ENCODE measurements around the gene MMP7. TPM values are rescaled to one million over a fixed set of nuclear protein-coding genes. Genes with fewer than 3 reads are reported as not detected.

The MMP7 gene
- total RNA-seq, 4 donors from 2014 or later = not detected

- ATAC-seq = no peak
- no peak for DNase-seq
- Histone ChIP-seq H3K4me1 (no peaks in the 10 kb centered on the region), H3K27me3 (peaks cover 0 to 4% (median 0%) of the 10 kb centered on the region in 3 donors), H3K4me3 (no peak overlapping the region), H3K27ac (no peak overlapping the region), H3K36me3 (no peaks in the 10 kb centered on the region), H3K9me3 (no peaks in the 10 kb centered on the region)
- intact Hi-C loops (cut with DNase I; ENCODE audit: low total_unique reads) (no loop called here), in situ Hi-C loops (cut with MboI; ENCODE audit: low sequenced_read_pairs in 4 of 4) (loop anchor here (5.0 to 25.0 kb wide), 6 partner anchors 105 to 207 kb away; partner anchors contain the start of gene BIRC2 (in 2 of the 4))
- TF ChIP-seq, protein P1, sequence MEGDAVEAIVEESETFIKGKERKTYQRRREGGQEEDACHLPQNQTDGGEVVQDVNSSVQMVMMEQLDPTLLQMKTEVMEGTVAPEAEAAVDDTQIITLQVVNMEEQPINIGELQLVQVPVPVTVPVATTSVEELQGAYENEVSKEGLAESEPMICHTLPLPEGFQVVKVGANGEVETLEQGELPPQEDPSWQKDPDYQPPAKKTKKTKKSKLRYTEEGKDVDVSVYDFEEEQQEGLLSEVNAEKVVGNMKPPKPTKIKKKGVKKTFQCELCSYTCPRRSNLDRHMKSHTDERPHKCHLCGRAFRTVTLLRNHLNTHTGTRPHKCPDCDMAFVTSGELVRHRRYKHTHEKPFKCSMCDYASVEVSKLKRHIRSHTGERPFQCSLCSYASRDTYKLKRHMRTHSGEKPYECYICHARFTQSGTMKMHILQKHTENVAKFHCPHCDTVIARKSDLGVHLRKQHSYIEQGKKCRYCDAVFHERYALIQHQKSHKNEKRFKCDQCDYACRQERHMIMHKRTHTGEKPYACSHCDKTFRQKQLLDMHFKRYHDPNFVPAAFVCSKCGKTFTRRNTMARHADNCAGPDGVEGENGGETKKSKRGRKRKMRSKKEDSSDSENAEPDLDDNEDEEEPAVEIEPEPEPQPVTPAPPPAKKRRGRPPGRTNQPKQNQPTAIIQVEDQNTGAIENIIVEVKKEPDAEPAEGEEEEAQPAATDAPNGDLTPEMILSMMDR (IDR thresholded peaks at IDR 0.05 in 4 of 5, conservative IDR thresholded peaks at IDR 0.05 in 1 of 5) = no peak
- TF ChIP-seq POLR2A (IDR thresholded peaks at IDR 0.05) = no peak
Measured at GRCh38 chr11:102491969-102492368, 38.6 kb downstream of the MMP7 start.

- no peak for DNase-seq
- no peaks in the 10 kb centered on the region for H3K27me3 ChIP-seq
- intact Hi-C loops (cut with DNase I; ENCODE audit: low total_unique reads) (no loop called here), in situ Hi-C loops (cut with MboI; ENCODE audit: low sequenced_read_pairs in 4 of 4) (loop anchor here (5.0 to 25.0 kb wide), 6 partner anchors 102 to 205 kb away; partner anchors contain the start of gene BIRC2 (in 2 of the 4))
- TF ChIP-seq, protein P1 (IDR thresholded peaks at IDR 0.05 in 4 of 5, conservative IDR thresholded peaks at IDR 0.05 in 1 of 5) = no peak
- no peak for TF ChIP-seq POLR2A (IDR thresholded peaks at IDR 0.05)
- no peak for ATAC-seq
- H3K36me3 ChIP-seq = no peaks in the 10 kb centered on the region
- H3K4me1 ChIP-seq = no peaks in the 10 kb centered on the region
- H3K27ac ChIP-seq = no peak overlapping the region
- H3K4me3 ChIP-seq = no peak overlapping the region
- no peaks in the 10 kb centered on the region for H3K9me3 ChIP-seq
Measured at GRCh38 chr11:102489186-102490145, 41.1 kb downstream of the MMP7 start.

DNA sequence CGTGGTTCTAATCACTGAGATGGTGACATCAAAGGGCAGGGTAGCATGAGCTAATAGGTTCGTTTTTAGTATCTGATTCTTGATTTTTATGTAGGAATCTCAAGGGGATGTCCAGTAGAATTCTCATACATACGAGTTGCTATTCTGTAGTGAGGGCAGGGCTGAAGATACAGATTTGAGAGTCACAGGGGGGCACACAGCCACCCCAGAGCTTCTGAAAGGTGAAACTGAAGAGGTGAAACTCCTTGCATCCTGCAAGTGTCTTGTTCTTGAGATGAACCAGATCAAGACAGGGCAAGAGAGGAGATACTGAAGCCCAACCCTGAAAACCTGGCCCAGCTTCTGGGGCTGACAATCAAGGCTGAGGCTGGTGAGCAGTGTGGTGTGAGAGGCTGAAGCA is 42.3 kb downstream of the MMP7 start:
- in situ Hi-C loops (cut with MboI; ENCODE audit: low sequenced_read_pairs in 4 of 4) (loop anchor here in 1 of 4 donors (25.0 kb wide), 2 partner anchors 101 to 201 kb away; no protein-coding TSS in a partner anchor), intact Hi-C loops (cut with DNase I; ENCODE audit: low total_unique reads) (no loop called here)
- no peaks in the 10 kb centered on the region for H3K27me3 ChIP-seq
- no peak overlapping the region for H3K4me3 ChIP-seq
- H3K4me1 ChIP-seq = no peaks in the 10 kb centered on the region
- H3K36me3 ChIP-seq = no peaks in the 10 kb centered on the region
- H3K9me3 ChIP-seq = no peaks in the 10 kb centered on the region
- TF ChIP-seq POLR2A (IDR thresholded peaks at IDR 0.05) = no peak
- TF ChIP-seq, protein P1 (IDR thresholded peaks at IDR 0.05 in 4 of 5, conservative IDR thresholded peaks at IDR 0.05 in 1 of 5) = no peak
- ATAC-seq (no peak), DNase-seq (no peak)
- no peak overlapping the region for H3K27ac ChIP-seq

- intact Hi-C loops (cut with DNase I; ENCODE audit: low total_unique reads) (no loop called here), in situ Hi-C loops (cut with MboI; ENCODE audit: low sequenced_read_pairs in 4 of 4) (loop anchor here in 1 of 4 donors (25.0 kb wide), 2 partner anchors 100 to 200 kb away; no protein-coding TSS in a partner anchor)
- ATAC-seq = no peak
Measured at GRCh38 chr11:102487214-102487613, 43.3 kb downstream of the MMP7 start.

More at GRCh38 chr11:102487214-102487613, 43.3 kb downstream of the MMP7 start:
- no peak overlapping the region for H3K27ac ChIP-seq
- TF ChIP-seq POLR2A (IDR thresholded peaks at IDR 0.05) = no peak
- TF ChIP-seq, protein P1 (IDR thresholded peaks at IDR 0.05 in 4 of 5, conservative IDR thresholded peaks at IDR 0.05 in 1 of 5) = no peak
- no peaks in the 10 kb centered on the region for H3K36me3 ChIP-seq
- DNase-seq = no peak
- no peaks in the 10 kb centered on the region for H3K4me1 ChIP-seq
- H3K27me3 ChIP-seq = no peaks in the 10 kb centered on the region
- H3K4me3 ChIP-seq = no peak overlapping the region
- no peaks in the 10 kb centered on the region for H3K9me3 ChIP-seq

Data from gastrocnemius medialis (tissue), 4 donors.